Measurements from ENCODE around the gene KRI1. TPM values are rescaled to one million over a fixed set of nuclear protein-coding genes. Genes with fewer than 3 reads are reported as not detected.

Gene KRI1
- total and polyA plus RNA-seq, 2 experiments from 2014 or later = 23.8 to 43.2 TPM

DNA sequence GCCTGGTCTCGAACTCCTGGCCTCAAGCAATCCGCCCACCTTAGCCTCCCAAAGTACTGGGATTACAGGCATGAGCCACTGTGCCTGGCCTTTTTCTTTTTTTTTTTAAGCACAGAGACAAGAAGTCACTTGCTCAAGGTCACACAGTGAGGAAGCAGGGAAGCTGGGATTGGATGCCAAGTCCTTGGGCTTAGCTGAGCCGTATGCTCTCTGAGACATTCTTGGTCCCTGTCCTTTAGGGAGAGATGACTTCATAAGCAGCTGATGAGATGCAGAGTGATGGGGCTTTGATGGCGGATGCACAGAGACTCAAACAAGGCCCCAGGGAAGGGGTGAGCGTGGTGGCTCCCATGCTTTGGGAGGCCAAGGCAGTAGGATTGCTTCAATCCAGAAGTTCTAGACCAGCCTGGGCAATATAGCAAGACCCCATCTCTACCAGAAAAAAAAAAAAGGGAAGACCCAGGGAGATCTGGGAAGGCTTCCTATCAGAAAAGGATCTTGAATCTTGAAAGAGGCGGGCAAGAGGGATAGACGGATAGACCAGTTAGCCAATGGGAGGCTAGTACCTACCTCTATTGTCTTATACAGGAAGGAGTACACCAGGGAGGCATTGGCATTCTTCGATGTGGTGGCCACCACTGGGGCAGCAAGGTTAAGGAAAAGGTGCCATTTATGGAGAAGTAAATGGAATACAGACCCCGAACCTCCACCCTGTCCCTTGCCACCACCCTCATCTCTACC lies 17.4 kb upstream of the KRI1 start:
- Histone ChIP-seq H3K9me2 (ENCODE audit: insufficient read depth) (peaks cover 7% of the 10 kb centered on the region), H3K4me3 (no peak overlapping the region), H4K20me1 (replicated peaks; ENCODE audit: insufficient read depth) (no peaks in the 10 kb centered on the region), H2AFZ (no peak overlapping the region), H3K79me2 (replicated peaks; ENCODE audit: insufficient read depth) (peaks cover 17% of the 10 kb centered on the region), H3K36me3 (ENCODE audit: insufficient read depth) (peaks cover 28% of the 10 kb centered on the region), H3K27ac (ENCODE audit: low read depth) (no peak overlapping the region), H3F3A (replicated peaks; ENCODE audit: low read depth) (peaks cover 19% of the 10 kb centered on the region; the same call in 1 of the 2 replicates), H3K4me2 (no peak overlapping the region), H3K27me3 (ENCODE audit: insufficient read depth) (no peaks in the 10 kb centered on the region), H3K4me1 (ENCODE audit: insufficient read depth) (peaks cover 9% of the 10 kb centered on the region; the same call in 1 of the 2 replicates)
- Mint-ChIP-seq H3K36me3 (ENCODE audit: low read depth) (peaks cover 57% of the 10 kb centered on the region), H3K4me1 (peaks cover 11% of the 10 kb centered on the region; the same call in 2 of the 3 replicates), H3K4me3 (no peak overlapping the region), H3K27me3 (ENCODE audit: insufficient read depth, low read depth, poor library complexity) (peaks cover 11% of the 10 kb centered on the region), H3K27ac (no peak overlapping the region), H3K9me3 (no peaks in the 10 kb centered on the region; the same call in none of the 3 replicates)
- TF ChIP-seq, protein P1, sequence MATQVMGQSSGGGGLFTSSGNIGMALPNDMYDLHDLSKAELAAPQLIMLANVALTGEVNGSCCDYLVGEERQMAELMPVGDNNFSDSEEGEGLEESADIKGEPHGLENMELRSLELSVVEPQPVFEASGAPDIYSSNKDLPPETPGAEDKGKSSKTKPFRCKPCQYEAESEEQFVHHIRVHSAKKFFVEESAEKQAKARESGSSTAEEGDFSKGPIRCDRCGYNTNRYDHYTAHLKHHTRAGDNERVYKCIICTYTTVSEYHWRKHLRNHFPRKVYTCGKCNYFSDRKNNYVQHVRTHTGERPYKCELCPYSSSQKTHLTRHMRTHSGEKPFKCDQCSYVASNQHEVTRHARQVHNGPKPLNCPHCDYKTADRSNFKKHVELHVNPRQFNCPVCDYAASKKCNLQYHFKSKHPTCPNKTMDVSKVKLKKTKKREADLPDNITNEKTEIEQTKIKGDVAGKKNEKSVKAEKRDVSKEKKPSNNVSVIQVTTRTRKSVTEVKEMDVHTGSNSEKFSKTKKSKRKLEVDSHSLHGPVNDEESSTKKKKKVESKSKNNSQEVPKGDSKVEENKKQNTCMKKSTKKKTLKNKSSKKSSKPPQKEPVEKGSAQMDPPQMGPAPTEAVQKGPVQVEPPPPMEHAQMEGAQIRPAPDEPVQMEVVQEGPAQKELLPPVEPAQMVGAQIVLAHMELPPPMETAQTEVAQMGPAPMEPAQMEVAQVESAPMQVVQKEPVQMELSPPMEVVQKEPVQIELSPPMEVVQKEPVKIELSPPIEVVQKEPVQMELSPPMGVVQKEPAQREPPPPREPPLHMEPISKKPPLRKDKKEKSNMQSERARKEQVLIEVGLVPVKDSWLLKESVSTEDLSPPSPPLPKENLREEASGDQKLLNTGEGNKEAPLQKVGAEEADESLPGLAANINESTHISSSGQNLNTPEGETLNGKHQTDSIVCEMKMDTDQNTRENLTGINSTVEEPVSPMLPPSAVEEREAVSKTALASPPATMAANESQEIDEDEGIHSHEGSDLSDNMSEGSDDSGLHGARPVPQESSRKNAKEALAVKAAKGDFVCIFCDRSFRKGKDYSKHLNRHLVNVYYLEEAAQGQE (IDR thresholded peaks at IDR 0.05; ENCODE audit: unreplicated experiment) = no peak
- TF ChIP-seq ZNF114 (CRISPR knock-in tag; IDR thresholded peaks at IDR 0.05) = no peak
- ATAC-seq (no peak), DNase-seq (ENCODE audit: low spot score) (peak; percentile 27)

DNA sequence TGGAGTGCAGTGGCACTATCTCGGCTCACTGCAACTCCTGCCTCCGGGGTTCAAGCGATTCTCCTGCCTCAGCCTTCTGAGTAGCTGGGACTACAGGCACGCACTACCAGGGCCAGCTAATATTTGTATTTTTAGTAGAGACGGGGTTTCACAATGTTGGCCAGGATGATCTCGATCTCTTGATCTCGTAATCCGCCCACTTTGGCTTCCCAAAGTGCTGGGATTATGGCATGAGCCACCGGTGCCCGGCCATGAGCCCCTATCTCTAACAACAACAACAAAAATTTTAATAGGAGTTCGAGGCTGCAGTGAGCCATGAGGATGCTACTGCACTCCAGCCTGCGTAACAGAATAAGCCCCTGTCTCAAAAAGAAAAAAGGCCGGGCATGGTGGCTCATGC lies 16.3 kb upstream of the KRI1 start:
- Mint-ChIP-seq H3K27me3 (ENCODE audit: insufficient read depth, low read depth, poor library complexity) (peaks cover 8% of the 10 kb centered on the region), H3K4me3 (no peak overlapping the region), H3K9me3 (no peaks in the 10 kb centered on the region), H3K27ac (no peak overlapping the region), H3K4me1 (peaks cover 5% of the 10 kb centered on the region; the same call in 1 of the 3 replicates), H3K36me3 (ENCODE audit: low read depth) (peaks cover 64% of the 10 kb centered on the region)
- DNase-seq (ENCODE audit: low spot score) (no peak), ATAC-seq (no peak)
- no peaks in the 10 kb centered on the region for H3K27me3 ChIP-seq (ENCODE audit: insufficient read depth)
- H3K4me2 ChIP-seq = no peak overlapping the region
- no peaks in the 10 kb centered on the region for H4K20me1 ChIP-seq (replicated peaks; ENCODE audit: insufficient read depth)
- H3K79me2 ChIP-seq (replicated peaks; ENCODE audit: insufficient read depth) = peaks cover 17% of the 10 kb centered on the region
- peaks cover 19% of the 10 kb centered on the region; the same call in 1 of the 2 replicates for H3F3A ChIP-seq (replicated peaks; ENCODE audit: low read depth)
- no peaks in the 10 kb centered on the region for H3K9me2 ChIP-seq (ENCODE audit: insufficient read depth)
- H3K4me3 ChIP-seq = no peak overlapping the region
- TF ChIP-seq, protein P2, sequence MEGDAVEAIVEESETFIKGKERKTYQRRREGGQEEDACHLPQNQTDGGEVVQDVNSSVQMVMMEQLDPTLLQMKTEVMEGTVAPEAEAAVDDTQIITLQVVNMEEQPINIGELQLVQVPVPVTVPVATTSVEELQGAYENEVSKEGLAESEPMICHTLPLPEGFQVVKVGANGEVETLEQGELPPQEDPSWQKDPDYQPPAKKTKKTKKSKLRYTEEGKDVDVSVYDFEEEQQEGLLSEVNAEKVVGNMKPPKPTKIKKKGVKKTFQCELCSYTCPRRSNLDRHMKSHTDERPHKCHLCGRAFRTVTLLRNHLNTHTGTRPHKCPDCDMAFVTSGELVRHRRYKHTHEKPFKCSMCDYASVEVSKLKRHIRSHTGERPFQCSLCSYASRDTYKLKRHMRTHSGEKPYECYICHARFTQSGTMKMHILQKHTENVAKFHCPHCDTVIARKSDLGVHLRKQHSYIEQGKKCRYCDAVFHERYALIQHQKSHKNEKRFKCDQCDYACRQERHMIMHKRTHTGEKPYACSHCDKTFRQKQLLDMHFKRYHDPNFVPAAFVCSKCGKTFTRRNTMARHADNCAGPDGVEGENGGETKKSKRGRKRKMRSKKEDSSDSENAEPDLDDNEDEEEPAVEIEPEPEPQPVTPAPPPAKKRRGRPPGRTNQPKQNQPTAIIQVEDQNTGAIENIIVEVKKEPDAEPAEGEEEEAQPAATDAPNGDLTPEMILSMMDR (conservative IDR thresholded peaks at IDR 0.05; ENCODE audit: low read depth in 2 of 2) = no peak
- TF ChIP-seq STAT1 (IDR thresholded peaks at IDR 0.05; ENCODE audit: unreplicated experiment) = no peak
- peaks cover 28% of the 10 kb centered on the region for H3K36me3 ChIP-seq (ENCODE audit: insufficient read depth)
- H2AFZ ChIP-seq = no peak overlapping the region
- H3K4me1 ChIP-seq (ENCODE audit: insufficient read depth) = peaks cover 9% of the 10 kb centered on the region; the same call in 1 of the 2 replicates
- no peak overlapping the region for H3K27ac ChIP-seq (ENCODE audit: low read depth)

Measured in GM23338 (cell line).